HUES64 (cell line): Measurements from ENCODE around the gene GAREM2.
A peak's percentile ranks its signal among the peaks of the same experiment; 100 is the strongest.

Experiments
- H3K27ac ChIP-seq: 2 replicates; pipeline ENCODE4 v1.7.0; 2013; ENCODE audit warnings: low read depth, low read length, inconsistent platforms
- H3K27me3 ChIP-seq: 2 replicates; pipeline ENCODE4 v1.6.1; 2013; ENCODE audit warnings: mild to moderate bottlenecking, low read length; ENCODE audit not compliant: insufficient read depth
- H3K36me3 ChIP-seq: 2 replicates; pipeline ENCODE4 v1.6.1; 2013; ENCODE audit warnings: mild to moderate bottlenecking, low read length; ENCODE audit not compliant: insufficient read depth
- H3K4me1 ChIP-seq: 2 replicates; pipeline ENCODE4 v1.6.1; 2013; ENCODE audit warnings: mild to moderate bottlenecking, low read length, moderate library complexity; ENCODE audit not compliant: insufficient read depth
- H3K4me3 ChIP-seq: 2 replicates; pipeline ENCODE4 v1.5.1; 2013; ENCODE audit warnings: mild to moderate bottlenecking, low read length, moderate library complexity
- H3K9ac ChIP-seq: 2 replicates; pipeline ENCODE4 v1.6.1; 2013; ENCODE audit warnings: mild to moderate bottlenecking, low read depth, low read length
- H3K9me3 ChIP-seq: 2 replicates; pipeline ENCODE4 v1.6.1; 2013; ENCODE audit warnings: low read depth, low read length; ENCODE audit not compliant: insufficient read depth
- WGBS: fragments of 150-250, 120-280 bp; methylation state at CpG from one replicate; pipeline ENCODE4 v1.1.7; 2013; ENCODE audit warnings: missing lambda C conversion rate; 5-methylcytosine and 5-hydroxymethylcytosine counted together

Gene GAREM2

DNA sequence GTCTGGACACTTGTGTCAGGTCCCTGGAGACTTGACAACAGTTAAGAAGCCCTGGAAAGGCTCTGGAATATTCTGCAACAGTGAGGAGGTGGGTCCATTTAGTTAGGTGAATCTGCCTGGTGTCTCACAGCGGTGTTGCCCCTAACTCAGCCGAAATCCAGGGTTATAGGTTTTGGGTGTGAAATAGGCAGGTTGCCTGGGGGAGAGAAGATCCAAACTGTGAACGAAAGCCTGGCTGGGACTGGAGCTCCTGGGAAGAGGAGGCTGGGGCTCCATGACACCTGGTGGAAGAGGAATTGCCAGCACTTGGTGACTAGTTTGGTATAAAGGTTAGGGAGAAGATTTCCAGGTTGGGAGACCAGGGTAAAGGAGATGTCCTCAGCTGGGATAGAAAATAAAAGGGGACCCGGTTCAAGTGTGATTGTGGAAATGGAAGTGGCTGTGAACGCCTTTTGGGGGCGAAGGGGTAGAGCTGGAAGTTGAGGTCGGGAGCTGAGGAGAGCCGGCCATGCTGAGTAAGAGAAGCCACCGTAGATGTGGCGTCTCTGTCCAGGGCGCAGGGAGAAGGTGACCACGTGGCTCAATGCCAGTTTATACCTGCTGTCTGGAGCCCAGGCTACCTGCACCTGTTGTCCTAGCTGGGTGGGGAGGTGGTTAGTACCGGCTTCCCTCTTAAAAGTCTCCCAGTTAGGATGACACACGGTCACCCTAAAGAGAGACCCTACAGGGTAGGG, 3.0 kb upstream of the GAREM2 start:
- WGBS = 88% methylated on average over 13 of the region's 14 CpGs
- H3K4me1 ChIP-seq = peaks cover 6% of the 10 kb centered on the region; the same call in 1 of the 2 replicates
- no peaks in the 10 kb centered on the region for H3K9me3 ChIP-seq
- H3K27ac ChIP-seq = no peak overlapping the region
- H3K9ac ChIP-seq = no peak overlapping the region
- peaks cover 17% of the 10 kb centered on the region for H3K27me3 ChIP-seq
- H3K4me3 ChIP-seq = no peak overlapping the region
- H3K36me3 ChIP-seq = no peaks in the 10 kb centered on the region

DNA sequence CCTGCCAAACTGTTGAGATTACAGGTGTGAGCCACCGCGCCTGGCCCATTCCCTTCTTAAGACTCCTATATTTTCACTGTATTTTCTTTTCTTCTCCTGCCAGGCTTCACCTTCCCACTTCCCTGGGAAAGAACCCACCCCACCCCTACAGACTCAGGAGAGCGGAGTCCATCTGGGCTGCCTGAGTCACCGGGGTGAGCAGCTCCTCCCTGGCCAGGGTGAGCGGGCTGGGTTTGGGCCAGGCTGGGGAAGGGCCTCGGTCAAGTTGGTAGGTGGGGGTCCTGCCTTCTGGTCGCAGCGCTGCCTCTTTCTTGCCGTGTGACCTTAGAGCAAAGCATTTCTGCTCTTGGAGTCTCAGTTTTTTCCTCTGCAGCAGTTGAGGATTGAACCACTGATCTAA, 2.1 kb upstream of the GAREM2 start:
- Histone ChIP-seq H3K27me3 (peaks cover 17% of the 10 kb centered on the region), H3K4me3 (no peak overlapping the region), H3K27ac (no peak overlapping the region), H3K9me3 (no peaks in the 10 kb centered on the region), H3K36me3 (no peaks in the 10 kb centered on the region), H3K9ac (no peak overlapping the region), H3K4me1 (peaks cover 6% of the 10 kb centered on the region; the same call in 1 of the 2 replicates)
- 84% methylated on average over 9 of the region's 9 CpGs for WGBS

DNA sequence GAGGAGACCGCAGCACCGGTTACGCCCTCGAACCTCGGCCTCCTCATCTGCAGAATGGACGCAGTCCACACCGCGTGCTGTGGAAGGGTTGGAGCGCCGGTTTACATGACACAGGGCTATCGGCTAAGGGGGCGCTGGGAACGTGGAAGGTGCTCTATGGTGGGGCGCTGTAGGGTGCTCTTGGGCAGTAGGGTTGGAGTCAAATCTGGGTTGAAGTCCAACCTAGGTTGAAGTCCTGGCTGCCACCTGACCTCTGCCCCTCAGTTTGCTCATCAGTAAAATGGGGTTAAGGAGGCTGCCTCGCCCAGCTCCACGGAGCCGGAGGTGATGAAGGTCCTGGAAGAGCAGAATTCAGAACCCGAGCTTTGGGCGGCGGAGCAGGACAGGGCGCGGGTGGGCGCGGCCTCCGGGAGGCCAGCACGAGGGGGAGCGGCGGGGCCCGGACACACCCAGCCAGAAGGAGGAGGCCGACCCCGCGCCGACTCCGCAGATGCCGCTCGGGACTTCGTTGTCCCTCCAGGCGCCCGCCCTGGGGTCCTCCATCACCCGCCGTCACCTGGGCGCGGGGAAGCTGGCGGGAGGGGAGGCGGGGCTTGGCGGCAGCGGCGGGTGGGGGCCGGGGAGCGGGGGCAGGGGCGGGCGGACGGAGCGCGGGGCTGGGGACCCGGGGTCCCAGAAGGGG, 558 bp upstream of the GAREM2 start:
- H3K36me3 ChIP-seq = 0 out of 2 replicates have a peak, but pooled peaks cover 7% of the 10 kb centered on the region
- H3K27ac ChIP-seq = no peak overlapping the region
- no peak overlapping the region; the same call in 1 of the 2 replicates for H3K9ac ChIP-seq
- 28% methylated on average over 39 of the region's 56 CpGs for WGBS
- no peaks in the 10 kb centered on the region for H3K9me3 ChIP-seq
- peak overlapping the region; percentile 60 for H3K4me3 ChIP-seq
- peaks cover 17% of the 10 kb centered on the region for H3K27me3 ChIP-seq
- H3K4me1 ChIP-seq = peaks cover 6% of the 10 kb centered on the region; the same call in 1 of the 2 replicates

DNA sequence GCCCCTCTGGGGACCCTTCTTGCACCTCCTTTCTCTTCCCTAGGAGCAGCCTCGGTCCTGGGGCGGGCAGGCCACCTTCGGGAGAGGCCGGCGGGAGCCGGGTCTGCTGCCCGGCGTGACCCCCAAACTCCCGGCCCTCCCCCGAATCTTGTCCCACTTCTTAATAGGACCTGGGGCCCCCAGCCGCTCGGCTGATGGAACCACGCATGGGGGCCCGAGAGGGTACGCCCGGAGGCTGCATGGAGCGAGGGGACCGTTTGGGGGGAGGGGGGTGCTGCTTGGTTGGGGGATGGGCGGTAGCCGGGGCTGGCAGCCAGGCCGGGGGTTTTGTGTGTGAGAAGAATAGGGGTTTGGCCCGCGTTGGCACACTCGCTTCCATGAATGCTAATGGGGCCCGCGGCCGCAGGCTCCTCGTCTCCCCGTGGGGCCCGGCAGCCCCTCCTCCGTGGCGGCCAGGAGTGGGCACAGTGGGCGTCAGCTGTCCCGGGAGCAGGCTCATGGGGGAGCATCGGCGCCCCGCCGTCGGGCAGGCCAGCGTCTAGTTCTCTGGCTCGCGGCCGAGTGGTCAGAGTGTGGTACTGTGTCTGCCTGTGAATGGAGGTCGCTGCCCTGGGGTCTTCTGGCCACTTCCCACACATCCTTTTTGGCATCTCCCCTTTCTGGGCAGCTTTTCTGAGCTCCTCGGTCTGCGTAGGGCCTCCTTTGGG, 1.0 kb downstream of the GAREM2 start:
- peak overlapping the region; percentile 74 for H3K4me3 ChIP-seq
- H3K27ac ChIP-seq = no peak overlapping the region
- no peaks in the 10 kb centered on the region for H3K9me3 ChIP-seq
- peak overlapping the region; percentile 63 for H3K9ac ChIP-seq
- H3K36me3 ChIP-seq = 0 out of 2 replicates have a peak, but pooled peaks cover 7% of the 10 kb centered on the region
- WGBS = 11% methylated on average over 46 of the region's 46 CpGs
- peaks cover 17% of the 10 kb centered on the region for H3K27me3 ChIP-seq
- peaks cover 11% of the 10 kb centered on the region for H3K4me1 ChIP-seq

DNA sequence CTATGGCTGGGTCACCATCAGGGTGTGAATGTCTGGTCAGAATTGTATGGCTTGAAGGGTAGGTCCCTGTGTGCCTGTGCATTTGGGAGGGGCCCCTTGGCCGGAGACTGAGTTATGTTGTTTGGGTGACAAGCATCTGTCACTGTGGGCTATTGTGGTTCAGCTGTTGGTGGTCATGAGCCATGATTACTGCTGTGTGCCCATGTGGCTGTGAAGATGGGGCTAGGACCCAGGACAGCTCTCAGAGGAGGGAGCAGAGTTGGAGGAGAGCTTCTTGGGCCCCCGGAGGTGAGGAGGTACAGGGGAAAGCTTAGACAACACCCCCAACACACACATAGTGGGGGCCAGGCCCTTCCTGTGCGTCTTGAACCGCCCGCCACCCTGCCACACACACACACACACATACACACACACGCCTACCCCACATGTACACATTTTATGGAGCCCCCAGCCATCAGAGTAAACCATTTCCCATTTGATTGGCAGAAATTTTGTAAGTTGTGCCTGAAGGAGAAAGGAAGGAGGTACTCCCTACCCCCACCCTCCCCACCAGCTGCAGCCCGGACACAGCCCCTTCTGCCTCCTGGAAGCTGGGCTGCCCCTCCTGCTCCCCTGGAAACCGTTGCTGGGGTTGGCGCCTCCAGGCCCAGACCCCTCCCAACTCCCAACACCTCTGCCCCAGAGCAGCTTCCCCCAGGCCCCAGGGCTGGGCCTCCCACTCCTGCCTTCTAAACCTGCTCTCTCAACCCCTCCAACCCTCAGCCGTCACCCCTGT, 2.0 kb downstream of the GAREM2 start:
- 90% methylated on average over 8 of the region's 10 CpGs for WGBS
- no peaks in the 10 kb centered on the region for H3K9me3 ChIP-seq
- H3K27ac ChIP-seq = no peak overlapping the region
- peak overlapping the region; percentile 74 for H3K4me3 ChIP-seq
- 0 out of 2 replicates have a peak, but pooled peaks cover 7% of the 10 kb centered on the region for H3K36me3 ChIP-seq
- no peak overlapping the region for H3K9ac ChIP-seq
- peaks cover 17% of the 10 kb centered on the region for H3K4me1 ChIP-seq
- H3K27me3 ChIP-seq = peaks cover 17% of the 10 kb centered on the region

DNA sequence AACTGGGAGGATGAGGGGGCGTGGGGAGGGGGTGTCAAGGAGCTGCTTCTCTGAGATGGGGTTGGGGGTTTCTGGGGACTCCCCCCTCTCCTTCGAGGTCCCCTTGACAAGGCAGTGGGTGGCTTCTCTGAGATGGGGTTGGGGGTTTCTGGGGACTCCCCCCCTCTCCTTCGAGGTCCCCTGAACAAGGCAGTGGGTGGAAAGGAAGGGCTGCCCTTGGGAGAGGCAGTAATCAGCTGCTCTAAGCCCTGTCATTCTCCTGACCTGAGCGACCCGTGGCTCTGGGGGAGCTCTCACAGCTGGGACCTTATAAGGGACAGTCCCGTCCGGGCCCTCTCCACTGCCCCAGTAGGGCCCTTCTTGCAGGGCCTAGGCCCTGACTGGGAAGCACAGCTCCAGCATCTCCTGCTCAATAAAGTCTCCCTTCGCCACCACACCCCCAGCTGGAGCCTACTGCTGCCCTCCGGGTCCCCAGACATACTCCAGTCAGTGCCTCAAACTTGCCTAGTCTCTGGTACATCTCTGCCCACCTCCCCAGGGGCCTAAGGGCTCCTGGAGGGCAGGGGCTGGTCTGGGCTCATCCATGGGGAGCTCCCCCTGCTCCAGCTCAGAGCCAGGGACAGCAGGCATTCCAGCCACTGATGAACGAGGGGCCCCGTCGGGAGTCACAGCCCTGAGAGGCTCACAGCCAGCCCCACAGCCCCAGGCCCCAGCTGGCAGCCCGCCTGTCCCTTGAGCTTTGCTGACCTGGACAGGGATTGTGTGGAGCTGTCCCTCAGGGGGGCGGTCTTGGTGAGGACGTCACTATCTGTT, 2.8 kb downstream of the GAREM2 start:
- Histone ChIP-seq H3K4me3 (no peak overlapping the region), H3K4me1 (peaks cover 21% of the 10 kb centered on the region), H3K36me3 (0 out of 2 replicates have a peak, but pooled peaks cover 7% of the 10 kb centered on the region), H3K27ac (no peak overlapping the region), H3K9ac (no peak overlapping the region), H3K9me3 (no peaks in the 10 kb centered on the region), H3K27me3 (peaks cover 17% of the 10 kb centered on the region)
- 81% methylated on average over 15 of the region's 15 CpGs for WGBS

DNA sequence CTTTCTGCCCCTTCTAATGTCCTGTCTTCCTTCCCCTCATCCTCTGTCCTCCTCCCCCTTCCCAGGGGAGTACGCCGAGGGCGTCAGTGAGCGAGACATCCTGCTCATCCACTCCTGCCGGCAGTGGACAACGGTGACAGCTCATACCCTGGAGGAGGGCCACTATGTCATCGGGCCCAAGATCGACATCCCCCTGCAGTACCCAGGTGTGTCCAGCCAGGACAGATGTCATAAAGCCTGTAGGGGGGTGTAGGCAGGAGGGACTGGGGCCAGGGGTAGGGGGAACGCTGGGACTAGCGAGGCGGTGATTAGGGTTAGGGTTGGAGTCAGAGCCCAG, 3.4 kb downstream of the GAREM2 start:
- Histone ChIP-seq H3K27me3 (peaks cover 17% of the 10 kb centered on the region), H3K9ac (no peak overlapping the region), H3K9me3 (no peaks in the 10 kb centered on the region), H3K4me1 (peaks cover 21% of the 10 kb centered on the region), H3K27ac (no peak overlapping the region), H3K36me3 (0 out of 2 replicates have a peak, but pooled peaks cover 7% of the 10 kb centered on the region), H3K4me3 (no peak overlapping the region)
- 83% methylated on average over 11 of the region's 11 CpGs for WGBS

DNA sequence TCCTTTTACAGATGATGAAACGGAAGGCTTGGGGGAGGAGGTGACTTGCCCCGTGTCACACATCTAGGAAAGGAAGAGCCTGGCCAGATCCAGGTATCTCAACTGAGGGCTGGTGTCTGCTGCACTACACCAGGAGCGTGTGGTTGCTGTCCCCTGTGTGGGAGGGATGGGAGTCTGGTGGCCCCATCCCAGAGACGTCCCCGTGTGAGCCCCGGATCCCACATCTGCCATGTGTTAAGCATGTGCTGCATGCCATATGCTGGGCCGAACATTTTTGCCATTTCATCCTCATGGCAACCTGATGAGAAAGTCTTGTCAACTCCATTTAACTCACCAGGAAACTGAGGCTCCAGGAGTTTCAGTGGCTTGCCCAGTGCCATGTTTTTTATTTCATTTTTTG, 4.2 kb downstream of the GAREM2 start:
- Histone ChIP-seq H3K9ac (no peak overlapping the region), H3K4me3 (no peak overlapping the region), H3K27me3 (peaks cover 15% of the 10 kb centered on the region), H3K36me3 (0 out of 2 replicates have a peak, but pooled peaks cover 7% of the 10 kb centered on the region), H3K9me3 (no peaks in the 10 kb centered on the region), H3K4me1 (peaks cover 21% of the 10 kb centered on the region), H3K27ac (no peak overlapping the region)
- WGBS = 92% methylated on average over 7 of the region's 7 CpGs

DNA sequence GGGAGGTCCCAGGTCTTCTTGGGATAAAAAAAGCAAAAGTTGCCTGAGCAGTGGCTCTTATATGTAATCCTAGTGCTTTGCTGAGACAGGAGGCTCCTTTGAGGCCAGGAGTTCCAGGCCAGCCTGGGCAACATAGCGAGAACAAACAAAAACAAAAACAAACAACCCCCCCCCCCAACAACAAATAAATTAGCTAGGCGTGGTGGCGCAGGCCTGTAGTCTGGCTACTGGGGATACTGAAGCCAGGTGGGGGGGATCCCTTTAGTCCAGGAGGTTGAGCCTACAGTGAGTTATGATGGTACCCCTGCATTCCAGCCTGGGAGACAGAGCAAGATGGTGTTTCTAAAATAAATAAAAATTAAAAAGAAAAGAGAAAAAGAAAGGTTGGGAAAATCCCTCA, 5.4 kb downstream of the GAREM2 start:
- H3K9ac ChIP-seq = no peak overlapping the region; the same call in 1 of the 2 replicates
- H3K27ac ChIP-seq = no peak overlapping the region
- peaks cover 21% of the 10 kb centered on the region for H3K4me1 ChIP-seq
- H3K4me3 ChIP-seq = peak overlapping the region; percentile 56
- 0 out of 2 replicates have a peak, but pooled peaks cover 7% of the 10 kb centered on the region for H3K36me3 ChIP-seq
- H3K9me3 ChIP-seq = no peaks in the 10 kb centered on the region
- peaks cover 10% of the 10 kb centered on the region for H3K27me3 ChIP-seq
- 85% methylated on average over 2 of the region's 3 CpGs for WGBS
